Suprapubic skin (tissue), 3 donors: ENCODE measurements around the gene ABLIM3.

Experiments
- CTCF ChIP-seq, 2 donors: fragments of 200-600 bp in 1 of 2; fragments of 450-650 bp in 1 of 2; sonication (generic) in 1 of 2; IDR thresholded peaks; one replicate each; pipeline ENCODE4 v1.5.1; 2016 to 2019; ENCODE audit warnings: antibody characterized with exemption in 2 of 2, mild to moderate bottlenecking in 1 of 2, moderate library complexity in 1 of 2
- EP300 ChIP-seq: sonication (generic); formaldehyde crosslinking; IDR thresholded peaks from one replicate; pipeline ENCODE4 v1.6.1; 2017; ENCODE audit warnings: antibody characterized with exemption
- POLR2A ChIP-seq, 2 donors: fragments of 450-650 bp; IDR thresholded peaks; one replicate each; pipeline ENCODE4 v1.6.1; 2017; ENCODE audit warnings: antibody characterized with exemption in 2 of 2, mild to moderate bottlenecking in 2 of 2, moderate library complexity in 2 of 2

- TF ChIP-seq CTCF (IDR thresholded peaks at IDR 0.05) (no peak), EP300 (no peak), POLR2A (IDR thresholded peaks at IDR 0.05) (no peak)
Observed at GRCh38 chr5:149133795-149134777, 7.2 kb upstream of the ABLIM3 start.
